HepG2 (cell line): Measurements from ENCODE around the gene BCLAF1. TPM values are rescaled to one million over a fixed set of nuclear protein-coding genes. Genes with fewer than 3 reads are reported as not detected.

Experiments used
- ATAC-seq: fragments of 200-7000 bp; cut with Tn5 transposase; 3 replicates; pipeline ENCODE4 v1.9.1; 2020; ENCODE audit warnings: mild to moderate bottlenecking, moderate library complexity
- BruUV-seq: library from RNA; stranded (reverse); fragments of 400-500 nt; replicated peaks from 2 replicates; lab custom pipeline; 2021; lab: Mats Ljungman, UMichigan
- CTCF ChIA-PET: fragments of 300-600 bp; formaldehyde crosslinking; extraction: SDS; loops from one replicate; lab custom pipeline; 2021; ENCODE audit warnings: low total read pairs, inconsistent platforms, low intra/inter-chr PET ratio; lab: Yijun Ruan, JAX
- POLR2A ChIA-PET: fragments of 350-600 bp; sonication (Branson Sonifier 250); formaldehyde crosslinking; loops from one replicate; lab custom pipeline; 2020; ENCODE audit warnings: antibody characterized with exemption, inconsistent platforms; lab: Yijun Ruan, JAX
- DNase-seq: peaks from one replicate; pipeline ENCODE4 v3.0.0-alpha.2; 2015; ENCODE audit warnings: low spot score
- FAIRE-seq: peaks from 3 replicates; lab custom pipeline; 2011; peaks lifted over from hg19 to GRCh38; lab: Jason Lieb, UNC
- H2AFZ ChIP-seq: one replicate; pipeline ENCODE4 v1.6.1; 2011; ENCODE audit warnings: low read length, inconsistent platforms
- H3K27ac ChIP-seq: fragments of 300-600 bp; 3 replicates; pipeline ENCODE4 v1.8.0; 2011; ENCODE audit warnings: mixed run types, mild to moderate bottlenecking, mixed read lengths, low read length, inconsistent platforms; ENCODE audit not compliant: insufficient read depth; ENCODE audit errors: extremely low read length
- H3K27me3 ChIP-seq, 2 experiments: fragments of 200-600 bp in 1 of 2; 2 replicates in 1 of 2; 3 replicates in 1 of 2; pipeline versions ENCODE4 v1.6.0 to v1.8.0; 2011; ENCODE audit warnings: low read length in 2 of 2, mild to moderate bottlenecking in 2 of 2, moderate library complexity in 2 of 2, inconsistent platforms in 1 of 2; ENCODE audit not compliant: insufficient read depth in 2 of 2, control insufficient read depth in 1 of 2
- H3K36me3 ChIP-seq, 2 experiments: fragments of 200-600 bp in 1 of 2; replicated peaks in 1 of 2; 2 replicates in 1 of 2; 3 replicates in 1 of 2; pipeline versions ENCODE4 v1.5.1 to v1.8.0; 2011; ENCODE audit warnings: low read length in 2 of 2, inconsistent platforms in 1 of 2; ENCODE audit not compliant: insufficient read depth in 2 of 2, control insufficient read depth in 1 of 2
- H3K4me1 ChIP-seq: 2 replicates; pipeline ENCODE4 v1.5.1; 2012; ENCODE audit warnings: low read length, inconsistent platforms; ENCODE audit not compliant: insufficient read depth
- H3K4me2 ChIP-seq: 2 replicates; pipeline ENCODE4 v1.6.0; 2011; ENCODE audit warnings: low read depth, low read length, inconsistent platforms
- H3K4me3 ChIP-seq, 3 experiments: fragments of 200-600 bp in 1 of 3; sonication (generic), shearing (Covaris generic) in 1 of 3; replicated peaks in 1 of 3; 2 replicates each; pipeline ENCODE4 v1.5.1; 2011 to 2016; ENCODE audit warnings: low read length in 3 of 3, inconsistent platforms in 2 of 3, low read depth in 2 of 3, mild to moderate bottlenecking in 2 of 3, control low read depth in 1 of 3, mixed read lengths in 1 of 3; ENCODE audit not compliant: insufficient read depth in 1 of 3
- H3K79me2 ChIP-seq: one replicate; pipeline ENCODE4 v1.6.1; 2011; ENCODE audit warnings: low read length, inconsistent platforms; ENCODE audit not compliant: insufficient read depth
- H3K9ac ChIP-seq: 2 replicates; pipeline ENCODE4 v1.6.0; 2011; ENCODE audit warnings: mild to moderate bottlenecking, low read depth, low read length, inconsistent platforms; ENCODE audit not compliant: insufficient read depth
- H3K9me3 ChIP-seq: 2 replicates; pipeline ENCODE4 v1.5.1; 2012; ENCODE audit warnings: mild to moderate bottlenecking, low read length
- H4K20me1 ChIP-seq: 2 replicates; pipeline ENCODE4 v1.6.0; 2011; ENCODE audit warnings: inconsistent platforms, mild to moderate bottlenecking, low read length, moderate library complexity; ENCODE audit not compliant: insufficient read depth
- CCAR2 ChIP-seq: fragments of 200-400 bp; formaldehyde crosslinking; optimal IDR thresholded peaks from 2 replicates; pipeline ENCODE3; 2018; ENCODE audit warnings: low read depth, mild to moderate bottlenecking, low read length, moderate library complexity
- IKZF1 ChIP-seq: fragments of 450-650 bp; IDR thresholded peaks from 2 replicates; pipeline ENCODE4 v1.7.1; 2016
- KLF9 ChIP-seq: IDR thresholded peaks from 2 replicates; pipeline ENCODE4 v1.6.1; 2016; ENCODE audit warnings: low read depth
- MAZ ChIP-seq, 2 experiments: sonication (generic) in 1 of 2; formaldehyde crosslinking in 1 of 2; IDR thresholded peaks; 2 replicates each; pipeline versions ENCODE4 v1.5.0 to v1.6.1; 2012 to 2020; ENCODE audit warnings: low read depth in 2 of 2, mild to moderate bottlenecking in 2 of 2, borderline replicate concordance in 1 of 2, improper control_type of control experiment in 1 of 2, low read length in 1 of 2, missing genetic modification reagents in 1 of 2, moderate library complexity in 1 of 2
- MXI1 ChIP-seq: IDR thresholded peaks from 3 replicates; pipeline ENCODE4 v1.6.1; 2012; ENCODE audit warnings: low read depth, low read length, inconsistent platforms, borderline replicate concordance
- NRL ChIP-seq: sonication (generic); formaldehyde crosslinking; IDR thresholded peaks from 2 replicates; pipeline ENCODE4 v1.5.0; 2020; ENCODE audit warnings: missing genetic modification reagents, mild to moderate bottlenecking, moderate library complexity, borderline replicate concordance
- ONECUT2 ChIP-seq: sonication (generic); formaldehyde crosslinking; IDR thresholded peaks from 2 replicates; pipeline ENCODE4 v1.4.0; 2020; ENCODE audit warnings: missing genetic modification reagents
- PCBP2 ChIP-seq: fragments of 200-400 bp; formaldehyde crosslinking; optimal IDR thresholded peaks from 2 replicates; pipeline ENCODE3; 2018; ENCODE audit warnings: low read length, low read depth; ENCODE audit not compliant: poor library complexity, severe bottlenecking
- TCF12 ChIP-seq, 2 experiments: fragments of 450-650 bp in 1 of 2; sonication (generic) in 1 of 2; formaldehyde crosslinking in 1 of 2; IDR thresholded peaks; 2 replicates each; pipeline versions ENCODE4 v1.6.1 to v1.8.0; 2017 to 2022; ENCODE audit warnings: antibody characterized with exemption in 1 of 2, mild to moderate bottlenecking in 1 of 2, missing genetic modification reagents in 1 of 2, moderate library complexity in 1 of 2
- ZNF138 ChIP-seq: sonication (generic); formaldehyde crosslinking; IDR thresholded peaks from 2 replicates; pipeline ENCODE4 v1.5.0; 2020; ENCODE audit warnings: mild to moderate bottlenecking, low read depth, missing genetic modification reagents
- ZNF879 ChIP-seq: sonication (generic); formaldehyde crosslinking; IDR thresholded peaks from 2 replicates; pipeline ENCODE4 v1.8.1; 2023; ENCODE audit warnings: missing genetic modification reagents
- ZSCAN21 ChIP-seq: sonication (generic); formaldehyde crosslinking; IDR thresholded peaks from 2 replicates; pipeline ENCODE4 v1.8.0; 2022; ENCODE audit warnings: mild to moderate bottlenecking, missing genetic modification reagents, moderate library complexity, borderline replicate concordance
- ZSCAN29 ChIP-seq: sonication (generic); formaldehyde crosslinking; conservative IDR thresholded peaks from 2 replicates; pipeline ENCODE4 v1.4.0; 2020; ENCODE audit warnings: mild to moderate bottlenecking, missing genetic modification reagents
- WGBS: methylation state at CpG from one replicate; pipeline ENCODE4 v1.1.6; 2017; ENCODE audit warnings: low lambda C conversion rate; 5-methylcytosine and 5-hydroxymethylcytosine counted together
- in situ Hi-C: cut with HindIII; loops from 2 replicates; pipeline ENCODE4 v1.10.0; 2017; ENCODE audit warnings: low pct_unique_long_range_greater_than_20kb; ENCODE audit not compliant: extremely low pct_ligation_motif_present
- intact Hi-C: fragments of 100-400 bp; cut with micrococcal nuclease; formaldehyde crosslinking; loops from one replicate; pipeline ENCODE4 v1.10.0; 2022; ENCODE audit not compliant: unreplicated experiment
- polyA plus RNA-seq, 8 experiments: library from polyadenylated mRNA; depleted of rRNA in 3 of 8; stranded (reverse) in 7 of 8; unstranded in 1 of 8; fragments of >200 nt; fragmentation: Illumina TruSeq in 4 of 8; extraction: Trizol in 4 of 8; gene quantifications; 2 replicates each; pipeline versions ENCODE4 v1.2.1 to v1.2.3, GENCODE V29; 2011 to 2016; ENCODE audit warnings: low read depth in 4 of 8, missing spikeins in 1 of 8, mixed read lengths in 1 of 8; ENCODE audit not compliant: insufficient read depth in 1 of 8
- total RNA-seq, 5 experiments: library from RNA; depleted of rRNA; stranded (reverse); fragments of >200 nt; fragmentation: Illumina TruSeq; extraction: Trizol; gene quantifications; 2 replicates each; pipeline ENCODE4 v1.2.3, GENCODE V29; 2016; ENCODE audit warnings: low read depth in 1 of 5
- TF ChIP-seq, protein P1 (sequence below): sonication (generic); formaldehyde crosslinking; IDR thresholded peaks from 2 replicates; pipeline ENCODE4 v1.4.0; 2020; ENCODE audit warnings: missing genetic modification reagents
- TF ChIP-seq, protein P2 (sequence below): IDR thresholded peaks from 2 replicates; pipeline ENCODE4 v1.6.1; 2016; ENCODE audit warnings: missing genetic modification reagents, missing compliant biosample characterization
- TF ChIP-seq, protein P3 (sequence below): sonication (generic); formaldehyde crosslinking; conservative IDR thresholded peaks from 2 replicates; pipeline ENCODE4 v1.8.0; 2022; ENCODE audit warnings: mild to moderate bottlenecking, moderate library complexity, missing genetic modification reagents

The BCLAF1 gene
- total and polyA plus RNA-seq, 2 of the 13 experiments (the other 11 are each of a cell fraction or from before 2014, with no cell fraction given) = 55.3 to 292 TPM

DNA sequence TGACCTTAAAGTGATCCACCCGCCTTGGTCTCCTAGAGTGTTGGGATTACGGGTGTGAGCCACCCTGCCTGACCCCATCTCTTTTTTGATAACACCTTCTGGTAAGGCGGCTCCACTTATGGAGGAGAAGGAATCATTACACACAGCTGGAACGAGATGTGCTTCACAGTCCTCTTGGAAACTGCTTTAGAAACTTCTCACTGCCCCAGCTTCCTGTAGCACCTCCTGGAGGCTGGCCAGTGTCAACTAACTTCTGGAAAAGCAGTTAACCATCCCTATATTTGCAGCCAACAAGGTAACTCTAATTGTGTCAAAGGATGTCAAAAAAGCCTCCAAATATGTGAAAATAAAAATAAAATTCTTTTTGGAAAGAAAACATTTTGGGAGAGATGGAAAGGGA lies 48.8 kb upstream of the BCLAF1 start:
- CTCF ChIA-PET = no interaction called here
- H3K4me3 ChIP-seq = no peak overlapping the region
- no peak for ATAC-seq

DNA sequence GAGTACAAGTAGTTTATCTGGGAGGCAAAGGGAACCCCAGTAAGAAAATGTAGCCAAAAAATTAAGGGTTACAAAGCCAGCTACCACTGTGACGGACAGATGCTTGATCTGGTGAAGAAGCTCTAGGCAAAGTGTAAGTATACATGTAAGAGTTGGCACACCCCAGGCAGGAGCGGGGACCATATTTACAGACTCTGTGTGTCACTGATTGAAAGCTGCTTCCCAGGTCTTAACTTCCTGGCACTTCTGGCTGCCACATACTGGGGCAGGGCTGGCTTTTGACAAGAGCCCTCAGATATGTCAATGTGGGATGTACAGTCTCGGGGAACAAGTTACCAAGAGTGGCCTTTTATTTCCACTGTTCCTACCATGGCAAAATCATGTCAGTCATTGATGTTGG lies 48.0 kb upstream of the BCLAF1 start:
- BruUV-seq = no TSS peak
- Histone ChIP-seq H2AFZ (no peak overlapping the region), H4K20me1 (no peaks in the 10 kb centered on the region), H3K9ac (no peak overlapping the region), H3K4me2 (no peak overlapping the region), H3K27me3 (peaks cover 2 to 21% of the 10 kb centered on the region in 2 experiments; a peak in 3 of 5 replicates), H3K36me3 (no peaks in the 10 kb centered on the region), H3K4me3 (no peak overlapping the region), H3K4me1 (0 out of 2 replicates have a peak, but pooled peaks cover 6% of the 10 kb centered on the region), H3K9me3 (no peaks in the 10 kb centered on the region), H3K27ac (no peak overlapping the region), H3K79me2 (no peaks in the 10 kb centered on the region)
- POLR2A ChIA-PET = no interaction called here
- intact Hi-C loops = no loop called here
- DNase-seq (no peak), FAIRE-seq (no peak), ATAC-seq (no peak)
- CTCF ChIA-PET = no interaction called here
- WGBS = 10% methylated on average over 3 of the region's 3 CpGs
- in situ Hi-C loops = no loop called here
- no peak for TF ChIP-seq ONECUT2 (CRISPR knock-in tag)
- TF ChIP-seq, protein P1, sequence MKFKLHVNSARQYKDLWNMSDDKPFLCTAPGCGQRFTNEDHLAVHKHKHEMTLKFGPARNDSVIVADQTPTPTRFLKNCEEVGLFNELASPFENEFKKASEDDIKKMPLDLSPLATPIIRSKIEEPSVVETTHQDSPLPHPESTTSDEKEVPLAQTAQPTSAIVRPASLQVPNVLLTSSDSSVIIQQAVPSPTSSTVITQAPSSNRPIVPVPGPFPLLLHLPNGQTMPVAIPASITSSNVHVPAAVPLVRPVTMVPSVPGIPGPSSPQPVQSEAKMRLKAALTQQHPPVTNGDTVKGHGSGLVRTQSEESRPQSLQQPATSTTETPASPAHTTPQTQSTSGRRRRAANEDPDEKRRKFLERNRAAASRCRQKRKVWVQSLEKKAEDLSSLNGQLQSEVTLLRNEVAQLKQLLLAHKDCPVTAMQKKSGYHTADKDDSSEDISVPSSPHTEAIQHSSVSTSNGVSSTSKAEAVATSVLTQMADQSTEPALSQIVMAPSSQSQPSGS (CRISPR knock-in tag) = no peak
- TF ChIP-seq IKZF1 = no peak
- TF ChIP-seq ZNF138 = no peak
- no peak for TF ChIP-seq ZNF879
- TF ChIP-seq, protein P2, sequence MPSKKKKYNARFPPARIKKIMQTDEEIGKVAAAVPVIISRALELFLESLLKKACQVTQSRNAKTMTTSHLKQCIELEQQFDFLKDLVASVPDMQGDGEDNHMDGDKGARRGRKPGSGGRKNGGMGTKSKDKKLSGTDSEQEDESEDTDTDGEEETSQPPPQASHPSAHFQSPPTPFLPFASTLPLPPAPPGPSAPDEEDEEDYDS = no peak
- TF ChIP-seq CCAR2 = no peak
- no peak for TF ChIP-seq MXI1
- no peak for TF ChIP-seq TCF12 (IDR thresholded peaks at IDR 0.05)
- TF ChIP-seq TCF12 (CRISPR knock-in tag; IDR thresholded peaks at IDR 0.05) = no peak
- TF ChIP-seq KLF9 (CRISPR knock-in tag) = no peak
- TF ChIP-seq PCBP2 = no peak
- no peak for TF ChIP-seq MAZ (IDR thresholded peaks at IDR 0.05; ENCODE audit: borderline replicate concordance, low read depth, low read length)
- TF ChIP-seq MAZ (CRISPR knock-in tag; IDR thresholded peaks at IDR 0.05; ENCODE audit: low read depth) = no peak

More for the DNA sequence above, 48.8 kb upstream of the BCLAF1 start:
- no peak for TF ChIP-seq NRL (CRISPR knock-in tag)
- TF ChIP-seq ZSCAN29 (CRISPR knock-in tag) = no peak
- TF ChIP-seq, protein P3, sequence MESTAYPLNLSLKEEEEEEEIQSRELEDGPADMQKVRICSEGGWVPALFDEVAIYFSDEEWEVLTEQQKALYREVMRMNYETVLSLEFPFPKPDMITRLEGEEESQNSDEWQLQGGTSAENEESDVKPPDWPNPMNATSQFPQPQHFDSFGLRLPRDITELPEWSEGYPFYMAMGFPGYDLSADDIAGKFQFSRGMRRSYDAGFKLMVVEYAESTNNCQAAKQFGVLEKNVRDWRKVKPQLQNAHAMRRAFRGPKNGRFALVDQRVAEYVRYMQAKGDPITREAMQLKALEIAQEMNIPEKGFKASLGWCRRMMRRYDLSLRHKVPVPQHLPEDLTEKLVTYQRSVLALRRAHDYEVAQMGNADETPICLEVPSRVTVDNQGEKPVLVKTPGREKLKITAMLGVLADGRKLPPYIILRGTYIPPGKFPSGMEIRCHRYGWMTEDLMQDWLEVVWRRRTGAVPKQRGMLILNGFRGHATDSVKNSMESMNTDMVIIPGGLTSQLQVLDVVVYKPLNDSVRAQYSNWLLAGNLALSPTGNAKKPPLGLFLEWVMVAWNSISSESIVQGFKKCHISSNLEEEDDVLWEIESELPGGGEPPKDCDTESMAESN (CRISPR knock-in tag) = no peak
- no peak for TF ChIP-seq ZSCAN21 (CRISPR knock-in tag)
- TF ChIP-seq, all 625 proteins: peak for 0
- POLR2A ChIA-PET = no interaction called here
- no peak overlapping the region for H3K27ac ChIP-seq
- no peaks in the 10 kb centered on the region for H3K79me2 ChIP-seq
- no peak overlapping the region for H3K9ac ChIP-seq
- BruUV-seq = no TSS peak
- in situ Hi-C loops = no loop called here
- WGBS = 36% methylated on average over 4 of the region's 4 CpGs
- H3K4me1 ChIP-seq = 0 out of 2 replicates have a peak, but pooled peaks cover 6% of the 10 kb centered on the region
- H2AFZ ChIP-seq = no peak overlapping the region
- H3K9me3 ChIP-seq = no peaks in the 10 kb centered on the region
- H3K36me3 ChIP-seq = no peaks in the 10 kb centered on the region
- DNase-seq = no peak
- no peak overlapping the region for H3K4me2 ChIP-seq
- no peaks in the 10 kb centered on the region for H4K20me1 ChIP-seq
- intact Hi-C loops = no loop called here
- FAIRE-seq = no peak
- H3K27me3 ChIP-seq = peaks cover 2 to 21% of the 10 kb centered on the region in 2 experiments; a peak in 3 of 5 replicates
